Tibial artery (tissue), 4 donors: ENCODE data around the gene TTLL11.

ENCODE experiments used
- DNase-seq, 2 donors: peaks; one replicate each; pipeline ENCODE4 v3.0.0-alpha.2; 2019
- H3K27ac ChIP-seq, 2 donors: fragments of 200-600 bp; sonication (generic) in 1 of 2; 1 replicate in 1 of 2; 2 replicates in 1 of 2; pipeline ENCODE4 v1.5.1; 2018 to 2019; ENCODE audit warnings: mild to moderate bottlenecking in 1 of 2
- H3K27me3 ChIP-seq, 2 donors: fragments of 200-600 bp; sonication (generic) in 1 of 2; one replicate each; pipeline versions ENCODE4 v1.5.1 to v1.6.0; 2016 to 2019
- H3K36me3 ChIP-seq, 3 donors: fragments of 200-600 bp; sonication (generic) in 2 of 3; one replicate each; pipeline ENCODE4 v1.5.1; 2016 to 2019; ENCODE audit warnings: mild to moderate bottlenecking in 2 of 3
- H3K4me1 ChIP-seq, 4 donors: fragments of 200-600 bp; sonication (generic) in 2 of 4; 1 replicate in 3 of 4; 2 replicates in 1 of 4; pipeline ENCODE4 v1.5.1; 2016 to 2019
- H3K4me3 ChIP-seq, 2 donors: fragments of 200-600 bp; sonication (generic) in 1 of 2; 1 replicate in 1 of 2; 2 replicates in 1 of 2; pipeline ENCODE4 v1.5.1; 2018 to 2019; ENCODE audit warnings: mild to moderate bottlenecking in 2 of 2
- H3K9me3 ChIP-seq, 3 donors: fragments of 200-600 bp; sonication (generic) in 1 of 3; one replicate each; pipeline ENCODE4 v1.5.1; 2016 to 2019
- CTCF ChIP-seq, 2 experiments: fragments of 200-600 bp in 1 of 2; fragments of 450-650 bp in 1 of 2; IDR thresholded peaks; one replicate each; pipeline ENCODE4 v1.5.1; 2017 to 2019; ENCODE audit warnings: antibody characterized with exemption in 2 of 2, mild to moderate bottlenecking in 1 of 2, moderate library complexity in 1 of 2
- intact Hi-C: fragments of 100-400 bp; cut with DNase I; formaldehyde crosslinking; loops from one replicate; pipeline ENCODE4 v1.15.0; 2023; ENCODE audit warnings: low total_unique reads

TTLL11 gene

GRCh38 chr9:122130837-122131236, 37.7 kb upstream of the TTLL11 start:
- peaks cover 0 to 20% (median 14%) of the 10 kb centered on the region in 4 donors for H3K4me1 ChIP-seq
- no peaks in the 10 kb centered on the region for H3K9me3 ChIP-seq
- H3K27ac ChIP-seq: no peak overlapping the region
- no peaks in the 10 kb centered on the region for H3K36me3 ChIP-seq
- no peak overlapping the region for H3K4me3 ChIP-seq
- intact Hi-C loops: no loop called here
- DNase-seq: no peak
- H3K27me3 ChIP-seq: peaks cover 0 to 31% of the 10 kb centered on the region in 2 donors
- no peak for TF ChIP-seq CTCF (IDR thresholded peaks at IDR 0.05)

- peaks cover 3 to 38% of the 10 kb centered on the region in 2 donors for H3K27me3 ChIP-seq
- no peaks in the 10 kb centered on the region for H3K36me3 ChIP-seq
- intact Hi-C loops: loop anchor here (10.0 kb wide), 1 partner anchor 325 kb away; no protein-coding TSS in a partner anchor
- no peak overlapping the region for H3K27ac ChIP-seq
- no peak for TF ChIP-seq CTCF (IDR thresholded peaks at IDR 0.05)
- peaks cover 0 to 28% (median 17%) of the 10 kb centered on the region in 4 donors for H3K4me1 ChIP-seq
- H3K4me3 ChIP-seq: no peak overlapping the region
- H3K9me3 ChIP-seq: no peaks in the 10 kb centered on the region
- peak in 1 of 2 donors; percentile 38 for DNase-seq
Measured at GRCh38 chr9:122129969-122130368, 36.9 kb upstream of the TTLL11 start.

GRCh38 chr9:122128969-122129343, 35.8 kb upstream of the TTLL11 start:
- intact Hi-C loops: loop anchor here (10.0 kb wide), 1 partner anchor 326 kb away; no protein-coding TSS in a partner anchor
- TF ChIP-seq CTCF (IDR thresholded peaks at IDR 0.05): no peak
- Histone ChIP-seq H3K9me3 (no peaks in the 10 kb centered on the region), H3K4me1 (peaks cover 0 to 31% (median 17%) of the 10 kb centered on the region in 4 donors), H3K36me3 (no peaks in the 10 kb centered on the region), H3K27ac (no peak overlapping the region), H3K27me3 (peaks cover 3 to 40% of the 10 kb centered on the region in 2 donors), H3K4me3 (no peak overlapping the region)
- DNase-seq: no peak

GRCh38 chr9:122128007-122128968, 35.2 kb upstream of the TTLL11 start:
- intact Hi-C loops: loop anchor here (10.0 kb wide), 1 partner anchor 327 kb away; no protein-coding TSS in a partner anchor
- no peak overlapping the region for H3K27ac ChIP-seq

GRCh38 chr9:122127396-122127798, 34.3 kb upstream of the TTLL11 start:
- H3K4me1 ChIP-seq: peaks cover 0 to 31% (median 17%) of the 10 kb centered on the region in 4 donors
- no peaks in the 10 kb centered on the region for H3K9me3 ChIP-seq
- no peak overlapping the region for H3K27ac ChIP-seq
- no peak overlapping the region for H3K4me3 ChIP-seq
- peak in 1 of 2 donors; percentile 55 for DNase-seq
- no peaks in the 10 kb centered on the region for H3K36me3 ChIP-seq
- no peak for TF ChIP-seq CTCF (IDR thresholded peaks at IDR 0.05)
- H3K27me3 ChIP-seq: peaks cover 3 to 40% of the 10 kb centered on the region in 2 donors
- intact Hi-C loops: loop anchor here (2.0 to 10.0 kb wide), 2 partner anchors 221 to 327 kb away; no protein-coding TSS in a partner anchor

More at GRCh38 chr9:122128007-122128968, 35.2 kb upstream of the TTLL11 start:
- no peak for TF ChIP-seq CTCF (IDR thresholded peaks at IDR 0.05)
- DNase-seq: peak in 1 of 2 donors; percentile 63
- H3K4me1 ChIP-seq: peaks cover 0 to 31% (median 17%) of the 10 kb centered on the region in 4 donors
- H3K27me3 ChIP-seq: peaks cover 3 to 40% of the 10 kb centered on the region in 2 donors
- H3K4me3 ChIP-seq: no peak overlapping the region
- H3K9me3 ChIP-seq: no peaks in the 10 kb centered on the region
- H3K36me3 ChIP-seq: no peaks in the 10 kb centered on the region
